GM18861 (cell line): ENCODE data around the gene RELB.

Experiments
- ATAC-seq: cut with Tn5 transposase; IDR thresholded peaks from one replicate; pipeline ENCODE4 v1.9.1; 2021; ENCODE audit not compliant: unreplicated experiment

RELB gene

DNA sequence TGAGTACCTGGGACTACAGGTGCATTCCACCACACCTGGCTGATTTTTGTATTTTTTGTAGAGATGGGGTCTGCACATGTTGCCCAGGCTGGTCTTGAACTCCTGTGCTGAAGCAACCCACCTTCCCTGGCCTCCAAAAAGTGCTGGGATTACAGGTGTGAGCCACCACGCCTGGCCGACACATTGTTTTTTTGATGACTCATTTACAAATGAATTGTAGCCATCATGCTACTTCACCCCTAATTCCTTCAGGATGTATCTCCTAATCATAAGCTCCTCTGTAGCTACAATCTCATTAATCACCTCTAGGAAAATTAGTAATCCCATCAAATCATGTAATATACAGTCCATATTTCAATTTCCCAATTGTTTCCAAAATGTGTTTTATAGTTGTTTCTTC lies 17.9 kb downstream of the RELB start:
- no peak for ATAC-seq

DNA sequence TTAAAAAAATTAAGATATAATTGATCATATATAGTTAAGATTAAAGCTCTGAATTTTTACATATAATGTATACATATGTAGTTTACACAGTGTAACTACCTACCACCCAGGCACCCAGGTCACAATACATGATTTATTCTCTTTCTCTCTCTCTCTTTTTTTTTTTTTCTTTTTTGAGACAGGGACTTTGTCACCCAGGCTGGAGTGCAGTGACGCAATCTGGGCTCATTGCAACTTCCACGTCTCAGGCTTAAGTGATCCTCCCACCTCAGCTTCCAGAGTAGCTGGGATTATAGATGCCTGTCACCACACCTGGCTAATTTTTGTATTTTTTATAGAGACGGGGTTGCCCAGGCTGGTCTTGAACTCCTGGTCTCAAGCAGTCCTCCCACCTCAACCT lies 18.8 kb downstream of the RELB start:
- no peak for ATAC-seq

DNA sequence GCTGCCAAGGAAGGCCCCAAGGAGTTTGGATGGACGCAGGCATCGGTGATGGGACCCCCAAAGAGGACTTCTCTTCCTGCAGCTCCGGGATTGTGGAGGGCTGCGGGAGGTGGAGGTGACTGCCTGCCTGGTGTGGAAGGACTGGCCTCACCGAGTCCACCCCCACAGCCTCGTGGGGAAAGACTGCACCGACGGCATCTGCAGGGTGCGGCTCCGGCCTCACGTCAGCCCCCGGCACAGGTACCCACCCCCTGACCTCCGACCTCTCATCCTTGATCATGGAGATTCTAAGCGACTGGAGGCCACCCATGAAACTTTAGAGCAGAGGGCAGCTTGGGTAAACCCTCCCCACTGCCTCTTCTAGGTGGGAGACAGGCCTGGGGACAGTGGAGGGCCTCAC lies 20.7 kb downstream of the RELB start:
- ATAC-seq: no peak

DNA sequence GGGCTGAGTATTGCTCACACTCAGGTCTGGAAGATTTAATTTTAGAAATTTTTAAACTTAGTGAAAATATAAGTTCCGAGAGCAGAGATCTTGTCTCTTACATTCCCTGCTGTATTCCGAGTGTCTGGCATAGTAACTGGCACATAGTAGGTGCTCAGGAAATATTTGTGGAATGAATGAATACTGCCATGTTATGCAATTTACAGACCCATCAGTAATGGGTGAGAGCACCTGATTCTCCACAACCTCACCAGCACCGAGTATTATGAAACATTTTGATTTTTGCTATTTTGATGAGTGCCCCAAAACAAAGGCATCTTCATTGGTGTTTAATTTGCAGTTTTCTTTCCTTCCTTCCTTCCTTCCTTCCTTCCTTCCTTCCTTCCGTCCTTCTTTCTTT lies 21.8 kb downstream of the RELB start:
- ATAC-seq: no peak

DNA sequence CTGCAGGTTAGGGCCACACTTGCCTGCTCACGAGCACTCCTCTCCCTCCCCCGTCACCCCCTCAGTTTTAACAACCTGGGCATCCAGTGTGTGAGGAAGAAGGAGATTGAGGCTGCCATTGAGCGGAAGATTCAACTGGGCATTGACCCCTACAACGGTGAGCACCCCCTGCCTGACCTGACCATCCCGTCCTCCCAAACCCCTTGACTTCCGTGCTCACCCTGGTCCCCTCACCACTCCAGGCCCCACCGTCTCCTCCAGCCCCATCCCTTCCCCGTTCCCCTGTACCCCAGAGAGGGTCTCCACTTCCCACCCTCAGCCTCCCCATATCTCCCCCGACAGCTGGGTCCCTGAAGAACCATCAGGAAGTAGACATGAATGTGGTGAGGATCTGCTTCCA lies 24.0 kb downstream of the RELB start:
- ATAC-seq: no peak

DNA sequence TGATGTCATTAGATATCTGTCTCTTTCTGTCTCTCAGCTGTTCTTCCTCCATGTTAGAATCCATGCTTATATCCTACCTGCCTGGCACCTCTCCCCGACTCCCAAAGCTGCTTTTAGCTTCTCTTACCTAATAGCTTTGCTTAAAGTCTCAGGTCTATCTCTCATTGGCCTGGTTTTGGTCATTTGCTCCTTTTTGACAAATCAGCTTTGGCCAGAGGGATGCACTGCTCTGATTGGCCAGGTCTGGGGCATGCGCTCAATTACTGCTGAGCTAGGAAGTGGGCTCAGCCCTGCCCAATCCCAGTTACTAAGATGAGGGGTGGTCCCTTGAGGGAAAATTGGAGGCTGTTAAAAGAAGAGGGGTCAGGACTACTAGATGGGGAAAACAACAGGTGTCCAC lies 26.1 kb downstream of the RELB start:
- ATAC-seq: no peak

DNA sequence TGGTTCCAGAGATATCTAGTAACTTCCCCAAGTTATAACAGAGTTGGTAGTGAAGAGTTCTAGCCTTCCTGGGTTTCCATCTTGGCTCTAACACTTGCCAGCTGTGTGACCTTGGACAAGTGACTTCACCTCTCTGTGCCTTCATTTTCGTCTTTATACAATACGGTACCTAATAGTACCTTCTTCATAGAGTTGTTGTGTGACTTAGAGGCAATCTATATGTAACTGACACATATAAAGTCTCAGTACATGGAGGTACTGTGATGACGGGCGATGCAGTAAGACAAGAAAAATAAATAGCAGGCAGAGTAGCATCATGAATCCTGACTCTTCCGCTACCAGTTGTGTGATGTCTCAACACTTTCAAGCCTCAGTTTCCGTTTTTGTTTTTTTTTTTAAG lies 29.6 kb downstream of the RELB start:
- no peak for ATAC-seq

DNA sequence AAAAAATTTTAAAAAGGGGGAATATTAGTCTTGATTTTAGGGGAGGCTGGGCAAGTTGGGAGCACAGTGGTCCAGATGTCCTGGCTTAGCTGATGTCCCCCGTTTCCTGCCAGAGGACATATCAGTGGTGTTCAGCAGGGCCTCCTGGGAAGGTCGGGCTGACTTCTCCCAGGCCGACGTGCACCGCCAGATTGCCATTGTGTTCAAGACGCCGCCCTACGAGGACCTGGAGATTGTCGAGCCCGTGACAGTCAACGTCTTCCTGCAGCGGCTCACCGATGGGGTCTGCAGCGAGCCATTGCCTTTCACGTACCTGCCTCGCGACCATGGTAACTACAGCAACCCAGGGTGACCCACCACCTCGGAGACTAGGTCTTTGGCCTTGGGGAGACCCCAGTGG lies 31.2 kb downstream of the RELB start:
- ATAC-seq: no peak

DNA sequence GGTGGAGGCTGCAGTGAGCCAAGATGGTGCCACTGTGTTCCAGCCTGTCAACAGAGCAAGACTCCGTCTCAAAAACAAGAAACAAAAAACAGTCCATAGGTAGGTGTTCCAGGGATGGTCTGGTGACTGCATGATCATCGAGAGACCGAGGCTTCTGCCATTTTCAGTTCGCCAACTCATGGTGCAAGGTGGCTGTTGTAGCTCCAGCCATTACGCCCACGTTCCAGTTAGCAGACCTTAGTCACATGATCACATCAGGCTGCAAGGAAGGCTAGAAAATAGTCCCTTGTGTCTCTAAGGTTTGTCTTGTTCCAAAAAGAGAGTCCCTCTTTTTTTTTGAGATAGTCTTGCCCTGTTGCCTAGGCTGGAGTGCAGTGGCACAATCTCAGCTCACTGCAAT lies 34.5 kb downstream of the RELB start:
- no peak for ATAC-seq

DNA sequence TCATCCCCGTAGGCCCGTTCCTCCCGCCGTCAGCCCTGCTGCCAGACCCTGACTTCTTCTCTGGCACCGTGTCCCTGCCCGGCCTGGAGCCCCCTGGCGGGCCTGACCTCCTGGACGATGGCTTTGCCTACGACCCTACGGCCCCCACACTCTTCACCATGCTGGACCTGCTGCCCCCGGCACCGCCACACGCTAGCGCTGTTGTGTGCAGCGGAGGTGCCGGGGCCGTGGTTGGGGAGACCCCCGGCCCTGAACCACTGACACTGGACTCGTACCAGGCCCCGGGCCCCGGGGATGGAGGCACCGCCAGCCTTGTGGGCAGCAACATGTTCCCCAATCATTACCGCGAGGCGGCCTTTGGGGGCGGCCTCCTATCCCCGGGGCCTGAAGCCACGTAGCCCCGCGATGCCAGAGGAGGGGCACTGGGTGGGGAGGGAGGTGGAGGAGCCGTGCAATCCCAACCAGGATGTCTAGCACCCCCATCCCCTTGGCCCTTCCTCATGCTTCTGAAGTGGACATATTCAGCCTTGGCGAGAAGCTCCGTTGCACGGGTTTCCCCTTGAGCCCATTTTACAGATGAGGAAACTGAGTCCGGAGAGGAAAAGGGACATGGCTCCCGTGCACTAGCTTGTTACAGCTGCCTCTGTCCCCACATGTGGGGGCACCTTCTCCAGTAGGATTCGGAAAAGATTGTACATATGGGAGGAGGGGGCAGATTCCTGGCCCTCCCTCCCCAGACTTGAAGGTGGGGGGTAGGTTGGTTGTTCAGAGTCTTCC lies 36.3 kb downstream of the RELB start:
- ATAC-seq: no peak

DNA sequence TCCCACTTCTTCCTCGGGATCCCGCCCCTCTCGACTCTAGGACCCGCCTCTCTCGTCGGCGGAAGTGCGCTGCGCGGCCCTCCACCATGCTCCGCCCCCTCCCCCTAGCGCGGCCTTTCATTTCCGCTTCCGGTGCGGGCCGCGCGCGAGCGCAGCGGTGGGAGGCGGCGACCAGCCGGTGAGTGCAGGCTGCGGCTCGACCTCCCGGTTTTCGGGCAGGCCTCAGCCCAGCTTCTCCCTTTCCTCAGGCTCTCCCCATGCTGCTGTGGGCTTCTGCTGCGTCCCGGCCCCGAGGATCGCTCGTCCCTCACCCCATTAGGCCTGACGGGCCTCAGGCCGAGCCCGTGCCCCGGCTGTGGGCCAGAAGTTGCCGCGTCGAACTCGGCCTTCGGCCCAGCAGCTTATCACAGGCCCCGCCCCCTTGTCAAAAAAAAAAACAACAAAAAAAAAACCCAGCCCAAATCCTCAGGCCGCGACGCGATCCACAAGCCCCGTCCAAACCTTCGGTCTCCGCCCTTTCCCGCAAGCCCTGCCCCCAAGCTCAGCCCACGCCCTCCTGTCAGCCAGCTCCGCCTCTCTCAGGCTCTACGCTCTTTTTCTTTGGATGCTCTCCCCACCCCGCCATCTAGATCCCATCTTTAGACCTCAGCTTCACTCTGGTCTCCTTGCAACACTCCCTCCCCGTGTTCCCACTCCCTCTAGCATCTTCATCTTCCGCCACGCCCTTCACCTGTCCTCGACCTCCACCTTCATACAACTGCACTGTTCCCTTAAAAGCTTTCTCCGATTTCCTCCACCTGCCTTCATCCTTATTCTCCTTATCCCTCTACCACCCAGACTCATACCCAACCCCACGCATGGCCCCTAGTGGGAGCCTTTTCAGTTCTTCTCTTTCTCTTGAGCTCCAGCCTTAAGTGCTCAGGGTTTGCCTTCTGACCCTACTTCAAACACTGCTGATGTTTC lies 37.9 kb downstream of the RELB start, which contains the start of gene CLASRP:
CLASRP (plus strand) TSS at position 115 of the 963 bp plus-strand sequence. CDS start 1,168 bp downstream, outside the sequence.
- ATAC-seq: peak; percentile 72

DNA sequence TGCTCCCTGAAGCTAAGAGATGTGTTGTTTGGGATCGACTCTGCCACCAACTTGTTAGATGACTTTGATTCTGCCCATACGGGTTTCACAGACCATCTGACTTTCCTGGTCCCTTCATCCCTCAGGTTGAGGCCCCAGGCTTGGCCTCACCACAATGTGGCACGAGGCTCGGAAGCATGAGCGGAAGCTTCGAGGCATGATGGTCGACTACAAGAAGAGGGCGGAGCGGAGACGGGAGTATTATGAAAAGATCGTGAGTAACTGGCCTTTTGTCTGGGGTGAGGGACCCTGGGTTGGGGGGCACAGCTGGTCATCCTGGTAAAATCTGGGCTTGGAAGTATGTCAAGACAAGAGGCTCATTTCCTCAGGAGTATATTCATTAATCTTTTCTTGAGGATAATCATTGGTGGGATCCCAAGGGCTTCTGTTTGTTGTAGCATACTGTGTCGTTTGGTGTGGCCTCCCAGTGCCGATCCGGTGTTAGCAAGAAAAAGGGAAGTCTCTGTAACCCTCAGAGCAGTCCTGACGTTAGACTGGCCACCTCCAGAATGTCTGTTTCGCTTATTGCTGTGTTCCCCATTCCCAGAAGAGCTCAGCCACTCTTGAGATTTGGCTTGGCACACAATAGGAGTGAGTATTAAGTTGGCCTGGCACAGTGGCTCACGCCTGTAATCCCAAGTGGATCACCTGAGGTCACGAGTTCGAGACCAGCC lies 39.0 kb downstream of the RELB start:
- ATAC-seq: no peak

DNA sequence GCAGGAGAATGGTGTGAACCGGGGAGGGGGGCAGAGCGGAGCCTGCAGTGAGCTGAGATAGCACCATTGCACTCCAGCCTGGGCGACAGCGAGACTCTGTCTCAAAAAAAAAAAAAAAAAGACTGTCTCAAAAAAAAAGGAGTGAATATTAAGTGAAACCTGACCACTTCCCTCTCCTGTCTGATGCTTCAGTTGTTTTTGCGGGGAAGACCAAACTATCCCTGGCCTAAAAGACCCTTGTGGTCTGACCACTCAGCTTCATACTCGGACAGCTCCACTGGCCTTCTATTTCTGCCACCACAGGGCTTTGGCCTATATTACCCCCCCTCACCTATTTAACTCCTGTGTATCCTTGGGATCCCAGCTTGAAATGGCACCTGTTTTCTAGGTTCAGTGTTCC lies 39.9 kb downstream of the RELB start:
- no peak for ATAC-seq

DNA sequence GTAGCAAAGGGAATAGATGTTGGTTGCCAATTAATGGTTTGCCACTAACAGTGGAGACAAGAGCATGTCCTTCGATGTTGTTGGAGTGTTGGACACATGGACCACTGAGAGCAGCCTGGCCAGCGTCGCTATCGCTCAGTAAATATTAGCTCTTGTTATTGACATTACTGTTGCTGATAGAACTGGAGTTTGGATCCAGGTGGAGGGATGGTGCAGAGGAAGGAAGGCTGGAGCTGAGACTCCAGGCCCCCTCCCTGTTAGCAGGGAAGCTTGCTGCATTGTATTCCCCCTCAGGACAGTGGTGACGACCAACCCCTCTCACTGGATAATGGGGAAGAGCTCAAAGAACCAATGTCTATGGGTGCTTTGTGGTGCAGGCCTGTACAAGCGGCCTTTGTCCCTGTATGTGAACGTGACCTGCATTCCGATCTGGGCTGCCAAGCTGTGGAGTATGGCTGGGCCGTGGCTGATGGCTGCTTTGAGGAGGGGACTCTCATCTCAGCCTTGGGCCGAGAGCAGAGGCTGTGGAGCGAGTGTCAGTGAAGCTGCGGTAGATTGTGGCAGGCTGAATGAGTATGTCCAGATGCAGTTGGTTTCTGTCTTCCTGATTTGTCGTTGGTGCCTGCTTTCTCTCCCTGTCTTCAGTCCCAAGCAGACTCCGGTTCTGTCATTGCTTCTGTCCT lies 44.5 kb downstream of the RELB start:
- ATAC-seq: no peak

DNA sequence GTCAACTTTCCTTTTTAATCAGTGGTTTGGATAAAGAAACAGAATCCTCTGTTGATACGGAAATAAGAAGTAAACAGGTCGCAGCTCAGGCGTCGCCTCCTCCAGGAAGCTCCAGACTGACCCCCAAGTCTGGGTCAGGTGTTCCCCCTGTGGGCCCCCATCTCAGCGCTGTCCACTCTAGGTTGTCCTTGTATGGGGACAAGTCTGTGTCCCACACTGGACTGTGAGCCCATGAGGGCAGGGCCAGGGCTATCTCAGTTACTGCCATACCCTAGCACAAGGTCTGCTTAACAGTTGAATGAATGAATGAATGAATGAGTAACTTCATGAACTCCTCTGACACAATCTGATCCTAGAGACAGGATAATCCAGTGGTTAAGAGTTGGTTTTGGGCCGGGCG lies 45.1 kb downstream of the RELB start:
- no peak for ATAC-seq

DNA sequence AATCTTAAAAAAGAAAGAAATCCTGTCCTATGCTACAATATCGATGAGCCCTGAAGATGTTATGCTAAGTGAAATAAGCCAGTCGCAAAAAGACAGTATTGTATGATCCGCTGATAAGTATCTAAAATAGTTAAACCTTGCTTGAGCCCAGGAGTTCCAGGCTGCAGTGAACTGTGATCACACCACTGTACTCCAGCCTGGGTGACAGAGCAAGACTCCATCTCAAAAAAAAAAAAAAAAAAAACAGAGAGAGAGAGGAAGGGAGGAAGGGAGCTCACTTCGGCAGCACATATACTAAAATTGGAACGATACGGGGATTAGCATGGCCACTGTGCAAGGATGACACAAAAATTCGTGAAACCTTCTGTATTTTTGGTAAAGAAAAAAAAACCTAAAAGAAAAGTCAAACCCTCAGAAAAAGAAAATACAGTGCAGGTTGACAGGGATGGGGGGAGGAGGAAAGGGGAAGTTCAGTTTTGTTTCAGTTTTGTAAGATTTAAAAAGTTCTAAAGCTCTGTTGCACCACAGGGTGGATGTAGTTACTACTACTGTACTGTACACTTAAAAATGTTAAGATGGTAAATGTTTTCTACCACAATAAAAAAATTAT lies 46.0 kb downstream of the RELB start:
- ATAC-seq: no peak

DNA sequence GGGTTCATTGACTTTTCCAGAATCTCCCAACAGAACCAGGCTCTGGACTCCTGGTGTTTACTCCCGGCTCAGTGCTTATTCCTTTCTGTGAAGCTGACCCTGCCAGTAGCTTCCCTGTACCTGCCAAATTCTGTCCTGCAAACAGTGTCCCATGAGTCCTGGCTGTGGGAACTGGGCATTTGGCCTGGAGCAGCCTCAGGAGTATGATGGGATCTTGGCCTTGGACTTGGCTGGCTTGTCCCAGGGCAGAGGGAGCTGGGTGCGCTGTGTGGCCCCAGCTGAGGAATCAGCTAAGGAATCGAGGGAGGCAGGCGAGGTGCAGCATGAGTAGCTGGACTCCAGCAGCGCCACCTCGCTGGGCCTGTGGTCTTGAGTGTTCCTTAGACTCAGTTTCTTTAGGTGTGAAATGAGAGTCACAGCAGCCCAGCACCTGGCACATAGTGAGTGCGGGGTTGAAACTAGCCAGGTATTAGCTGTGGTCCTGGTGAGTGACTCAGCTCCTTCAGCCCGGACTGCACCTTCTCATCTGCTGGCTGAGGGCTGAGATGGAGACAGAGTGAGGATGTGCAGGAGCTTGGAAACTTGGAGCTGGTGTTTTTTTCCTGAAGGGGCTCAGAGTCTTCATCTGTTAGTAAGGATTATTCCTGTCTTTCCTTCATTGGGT lies 47.9 kb downstream of the RELB start:
- ATAC-seq: no peak

DNA sequence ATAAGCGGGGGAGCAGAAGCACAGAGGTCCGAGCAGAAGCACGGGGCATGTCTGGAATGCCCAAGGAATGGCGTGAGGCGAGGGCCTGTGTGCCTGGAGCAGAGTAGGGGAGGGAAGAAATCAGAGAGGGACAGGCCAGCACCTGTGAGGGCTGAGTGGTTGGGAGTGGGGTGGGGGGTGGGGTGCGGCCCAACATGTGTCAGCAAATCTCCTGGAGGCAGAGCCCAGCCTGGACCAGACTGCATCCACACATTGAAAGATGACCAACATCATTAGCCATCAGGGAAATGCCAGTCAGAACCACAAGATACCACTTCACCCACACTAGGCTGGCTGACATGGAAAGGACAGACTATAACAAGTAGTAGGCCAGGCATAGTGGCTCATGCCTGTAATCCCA lies 48.8 kb downstream of the RELB start:
- ATAC-seq: no peak

DNA sequence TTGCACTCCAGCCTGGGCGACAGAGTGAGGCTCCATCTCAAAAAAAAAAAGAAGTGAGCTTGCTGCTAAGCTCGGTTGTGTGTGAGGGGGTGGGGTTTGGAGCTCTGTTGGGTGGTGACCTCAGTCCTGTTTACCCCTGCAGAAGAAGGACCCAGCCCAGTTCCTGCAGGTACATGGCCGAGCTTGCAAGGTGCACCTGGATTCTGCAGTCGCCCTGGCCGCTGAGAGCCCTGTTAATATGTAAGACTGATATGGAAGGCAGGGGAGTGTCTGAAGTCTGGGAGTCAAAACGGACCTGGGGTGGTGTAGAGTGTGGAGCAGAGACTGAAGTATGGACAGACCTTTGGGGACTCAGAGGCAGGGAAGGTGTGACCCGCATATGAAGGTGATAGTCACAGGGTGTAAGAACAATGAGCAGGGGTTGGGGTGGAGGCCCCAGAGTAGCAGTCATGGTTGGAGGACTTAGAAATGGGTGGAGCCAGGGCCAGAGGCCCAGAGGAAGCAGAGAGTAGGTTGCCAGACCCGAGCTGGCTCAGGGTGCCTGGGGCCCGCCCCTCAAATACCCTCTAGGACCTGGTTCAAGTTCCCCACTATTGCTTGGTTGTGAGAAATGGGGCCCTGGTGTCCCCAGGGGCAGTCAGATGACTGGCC lies 50.8 kb downstream of the RELB start:
- ATAC-seq: peak; percentile 62
